Choroid plexus epithelial cell (primary cell): ENCODE data around the gene HSDL2.

Source experiments
- DNase-seq: peaks from one replicate; pipeline ENCODE4 v3.0.0-alpha.2; 2010; ENCODE audit warnings: low read depth
- H3K4me3 ChIP-seq: 2 replicates; pipeline ENCODE4 v1.5.1; 2011; ENCODE audit warnings: low read depth, mild to moderate bottlenecking, control low read depth, low read length, moderate library complexity
- CTCF ChIP-seq: conservative IDR thresholded peaks from 2 replicates; pipeline ENCODE4 v1.5.1; 2011; ENCODE audit warnings: low read depth, mild to moderate bottlenecking, control low read depth, inconsistent platforms, low read length, moderate library complexity

HSDL2 gene

DNA sequence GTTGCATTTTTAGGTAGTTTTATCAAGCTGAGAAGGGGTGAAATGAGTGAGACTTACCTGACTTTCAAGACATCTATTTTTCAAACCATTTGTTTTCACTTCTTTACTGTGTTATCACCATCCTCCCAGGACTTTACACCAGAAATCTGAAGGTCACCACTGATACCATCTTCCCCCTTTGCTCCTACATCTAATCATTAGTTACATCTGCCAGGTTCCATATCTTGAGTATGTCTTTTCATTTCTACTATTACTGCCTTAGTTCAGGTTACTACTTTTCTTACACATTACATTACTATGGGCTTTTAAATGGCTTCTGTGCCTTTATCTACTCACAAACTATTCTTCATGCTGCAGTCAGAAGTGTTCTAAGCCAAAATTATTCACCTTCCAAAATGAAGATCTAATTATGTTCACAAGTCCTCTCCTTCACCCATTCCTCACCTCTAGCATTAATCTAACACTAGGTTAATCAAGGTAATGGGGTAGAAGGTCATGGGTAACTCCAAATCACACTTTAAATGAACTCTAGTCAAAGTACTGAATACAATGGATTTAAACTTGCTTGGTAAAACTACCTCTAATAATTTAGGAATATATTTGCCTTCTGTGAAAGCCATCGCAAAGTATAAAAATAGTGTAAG lies 2.1 kb upstream of the HSDL2 start:
- no peak for DNase-seq
- peak overlapping the region; percentile 95 for H3K4me3 ChIP-seq
- TF ChIP-seq CTCF, result no peak

DNA sequence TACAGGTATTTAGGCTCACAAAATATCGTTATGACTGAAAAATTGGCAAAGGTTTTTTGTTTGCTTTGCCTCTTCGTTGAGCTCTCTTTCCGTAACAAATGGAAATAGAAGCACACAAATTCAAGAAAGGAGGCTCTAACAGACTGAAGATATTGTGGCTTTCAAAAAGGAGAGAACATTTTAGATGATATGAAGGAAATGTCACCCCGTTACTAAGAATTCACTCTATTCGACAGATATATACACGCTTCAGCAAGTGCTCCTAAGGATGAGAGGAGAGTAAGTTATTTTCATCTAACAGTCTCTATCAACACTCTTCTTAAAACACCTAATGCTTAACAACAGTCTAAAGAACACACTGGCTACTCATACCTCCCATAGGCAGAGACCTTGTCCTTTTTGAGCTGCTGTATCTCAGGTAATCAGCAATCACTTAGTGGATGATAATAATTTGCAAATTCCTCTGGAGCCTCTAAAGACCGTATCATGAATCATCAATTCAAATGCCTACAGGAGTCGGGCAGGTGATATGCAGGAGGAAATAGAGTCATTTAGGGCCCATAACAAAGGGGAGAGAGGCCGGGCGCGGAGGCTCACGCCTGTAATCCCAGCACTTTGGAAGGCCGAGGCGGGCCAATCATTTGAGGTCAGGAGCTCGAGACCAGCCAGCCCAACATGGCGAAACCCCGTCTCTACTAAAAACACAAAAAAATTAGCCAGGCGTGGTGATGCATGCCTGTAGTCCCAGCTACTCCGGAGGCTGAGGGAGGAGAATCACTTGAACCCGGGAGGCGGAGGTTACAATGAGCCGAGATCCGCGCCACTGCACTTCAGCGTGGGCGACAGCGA lies 1.4 kb upstream of the HSDL2 start:
- no peak for TF ChIP-seq CTCF
- no peak for DNase-seq

DNA sequence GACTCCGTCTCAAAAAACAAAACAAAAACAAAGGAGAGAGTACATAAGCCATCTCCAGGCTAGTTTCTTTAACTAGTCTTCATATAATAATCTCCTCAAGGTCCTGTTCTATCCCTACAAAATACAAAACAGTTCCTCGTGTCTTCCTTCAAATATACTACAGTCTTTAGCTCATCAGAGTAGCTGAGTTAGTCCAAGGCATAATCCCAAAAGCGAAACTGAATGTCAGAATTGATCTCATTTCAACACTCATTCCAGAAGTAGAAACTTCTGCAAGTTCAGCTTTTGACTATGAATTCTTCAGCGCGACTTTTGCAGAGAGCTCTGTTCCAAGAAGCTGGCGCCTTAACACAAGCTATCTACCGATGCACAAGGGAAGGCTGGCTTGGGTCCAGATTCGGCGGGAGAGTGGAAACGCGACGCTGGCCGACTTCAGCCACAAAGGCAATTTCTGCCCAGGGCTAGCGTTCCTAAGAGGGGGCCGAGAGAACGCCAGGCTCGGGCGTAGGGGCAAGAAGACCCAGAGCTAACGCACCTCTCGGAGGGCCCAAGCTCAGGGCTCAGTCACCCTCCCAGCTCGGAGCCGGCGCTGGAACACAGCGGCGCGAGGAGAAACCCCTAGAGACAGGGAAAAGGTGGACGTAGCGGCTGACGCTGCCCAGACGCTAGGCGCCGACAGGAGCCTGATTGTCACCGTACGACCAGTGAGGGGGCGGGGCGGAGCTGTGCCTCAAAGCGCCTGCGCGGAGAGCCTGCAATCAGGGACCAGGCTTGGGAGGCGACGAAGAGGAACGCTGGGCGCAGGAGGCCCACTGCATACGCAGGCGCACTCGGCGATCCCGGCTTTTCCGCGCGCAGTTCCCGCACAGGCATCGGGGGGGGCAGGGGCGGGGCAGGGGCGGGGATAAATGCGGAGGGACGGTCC lies 469 bp upstream of the HSDL2 start:
- peak; percentile 20 for TF ChIP-seq CTCF
- peak; percentile 99 for DNase-seq
- peak overlapping the region; percentile 95 for H3K4me3 ChIP-seq

More for the DNA sequence above, 1.4 kb upstream of the HSDL2 start:
- H3K4me3 ChIP-seq, result peak overlapping the region; percentile 95

- peak; percentile 47 for DNase-seq
- H3K4me3 ChIP-seq, result peak overlapping the region; percentile 95
- no peak for TF ChIP-seq CTCF
Observed at GRCh38 chr9:112380825-112381221, 915 bp downstream of the HSDL2 start.

DNA sequence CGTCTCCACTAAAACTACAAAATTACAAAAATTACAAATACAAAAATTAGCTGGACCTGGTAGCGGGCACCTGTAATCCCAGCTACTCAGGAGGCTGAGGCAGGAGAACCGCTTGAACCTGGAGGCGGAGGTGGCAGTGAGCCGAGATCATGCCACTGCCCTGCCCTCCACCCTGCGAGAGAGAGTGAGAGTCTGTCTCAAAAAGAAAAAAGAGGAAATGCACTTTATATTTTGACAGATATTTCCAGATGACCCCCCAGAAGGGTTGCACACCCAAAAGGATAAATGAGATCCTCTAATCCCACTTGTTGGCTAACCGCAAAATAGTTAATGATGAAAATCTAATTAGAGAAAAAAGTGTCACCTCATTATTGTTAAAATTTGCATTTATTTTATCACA lies 2.2 kb downstream of the HSDL2 start:
- no peak overlapping the region for H3K4me3 ChIP-seq
- TF ChIP-seq CTCF, result no peak
- no peak for DNase-seq

GRCh38 chr9:112382501-112383364 lies 2.8 kb downstream of the HSDL2 start:
- no peak for DNase-seq
- TF ChIP-seq CTCF, result no peak
- no peak overlapping the region for H3K4me3 ChIP-seq
